CD4-positive, alpha-beta T cell treated with Interleukin-15 for 4 hours (primary cell): Measurements from ENCODE around the gene SLC6A16.
A peak's percentile ranks its signal among the peaks of the same experiment; 100 is the strongest.

Source experiments
- DNase-seq: peaks from one replicate; pipeline ENCODE4 v3.0.0-alpha.2; 2020; ENCODE audit warnings: low spot score

SLC6A16 gene

DNA sequence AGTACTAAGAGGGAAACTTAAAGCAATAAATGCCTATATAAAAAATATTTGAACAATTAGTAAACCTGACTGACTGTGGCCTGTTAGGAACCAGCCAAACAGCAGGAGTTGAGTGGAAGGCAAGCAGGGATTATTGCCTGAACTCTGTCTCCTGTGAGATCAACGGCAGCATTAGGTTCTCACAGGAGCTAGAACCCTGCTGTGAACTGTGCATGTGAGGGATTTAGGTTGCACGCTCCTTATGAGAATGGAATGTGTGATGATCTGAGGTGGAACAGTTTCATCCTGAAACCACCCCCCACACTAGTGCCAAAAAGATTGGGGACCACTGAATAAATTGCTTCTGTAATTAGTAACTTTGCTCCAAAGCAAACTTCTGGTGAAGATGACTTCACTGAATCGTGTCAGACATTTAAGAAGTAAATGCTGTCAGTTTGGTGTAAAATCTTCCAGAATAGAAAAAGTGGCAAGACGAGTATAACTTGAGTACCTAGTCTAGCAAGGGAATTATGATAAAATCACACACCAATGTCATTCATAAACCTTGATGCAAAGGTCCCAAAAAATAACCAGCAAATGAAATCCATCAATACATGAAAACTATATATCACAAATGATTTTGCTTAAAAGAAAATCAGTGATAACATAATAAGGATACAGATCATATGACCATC, 53.8 kb downstream of the SLC6A16 start:
- DNase-seq = no peak

DNA sequence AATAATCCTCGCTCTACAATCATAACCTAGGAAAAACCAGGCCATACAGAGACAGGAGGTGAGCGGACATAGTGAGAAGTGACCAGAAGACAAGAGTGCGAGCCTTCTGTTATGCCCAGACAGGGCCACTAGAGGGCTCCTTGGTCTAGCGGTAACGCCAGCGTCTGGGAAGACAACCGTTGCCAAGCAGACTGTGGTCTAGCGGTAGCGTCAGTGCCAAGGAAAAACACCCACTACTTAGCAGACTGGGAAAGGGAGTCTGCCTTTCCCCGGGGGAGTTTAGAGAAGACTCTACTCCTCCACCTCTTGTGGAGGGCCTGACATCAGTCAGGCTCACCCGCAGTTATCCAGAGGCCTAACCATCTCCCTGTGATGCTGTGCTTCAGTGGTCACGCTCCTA, 58.6 kb downstream of the SLC6A16 start:
- DNase-seq = peak; percentile 37

GRCh38 chr19:49264258-49264657, 60.7 kb downstream of the SLC6A16 start:
- no peak for DNase-seq

DNA sequence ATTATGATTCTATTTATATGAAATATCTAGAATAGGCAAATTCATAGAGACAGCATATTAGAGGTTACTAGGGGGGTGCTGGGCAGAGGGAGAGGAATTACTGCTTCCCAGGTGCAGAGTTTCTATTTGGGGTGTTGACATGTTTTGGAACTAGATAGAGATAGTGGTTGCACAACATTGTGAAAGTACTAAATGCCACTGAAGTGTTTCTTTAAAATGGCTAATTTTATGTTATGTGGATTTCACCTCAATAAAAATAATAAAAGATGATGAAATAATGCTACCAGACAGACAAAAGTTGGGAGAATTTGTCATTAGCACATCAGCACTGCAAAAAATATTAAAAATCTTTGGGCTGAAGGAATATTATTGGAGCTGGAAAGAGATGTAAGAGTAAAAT, 63.4 kb downstream of the SLC6A16 start:
- no peak for DNase-seq

GRCh38 chr19:49256691-49257090, 68.3 kb downstream of the SLC6A16 start:
- DNase-seq = no peak

DNA sequence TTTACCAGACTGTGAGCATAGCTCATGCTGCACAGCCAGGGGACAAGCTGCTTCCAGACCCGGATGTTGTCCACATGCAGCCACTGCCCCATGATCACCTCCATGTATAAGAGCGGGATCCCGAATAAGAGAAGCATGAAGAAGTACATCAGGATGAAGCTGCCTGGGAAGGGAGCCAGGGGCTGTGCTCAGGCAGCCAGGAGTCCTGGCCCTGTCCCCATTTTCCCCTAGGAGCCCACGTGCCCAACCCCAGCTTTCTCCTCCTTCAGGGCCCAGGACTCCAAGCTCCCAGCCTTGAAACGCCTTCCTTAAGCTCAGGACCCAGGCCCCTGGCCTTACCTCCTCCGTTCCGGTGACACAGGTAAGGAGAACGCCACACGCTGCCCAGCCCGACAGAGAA, 69.3 kb downstream of the SLC6A16 start:
- no peak for DNase-seq

- no peak for DNase-seq
Measured at GRCh38 chr19:49249933-49250332, 75.1 kb downstream of the SLC6A16 start.

- no peak for DNase-seq
Measured at GRCh38 chr19:49247676-49248075, 77.3 kb downstream of the SLC6A16 start.

GRCh38 chr19:49244256-49244655, 80.7 kb downstream of the SLC6A16 start:
- DNase-seq = no peak

- no peak for DNase-seq
Measured at GRCh38 chr19:49243726-49244125, 81.3 kb downstream of the SLC6A16 start.

DNA sequence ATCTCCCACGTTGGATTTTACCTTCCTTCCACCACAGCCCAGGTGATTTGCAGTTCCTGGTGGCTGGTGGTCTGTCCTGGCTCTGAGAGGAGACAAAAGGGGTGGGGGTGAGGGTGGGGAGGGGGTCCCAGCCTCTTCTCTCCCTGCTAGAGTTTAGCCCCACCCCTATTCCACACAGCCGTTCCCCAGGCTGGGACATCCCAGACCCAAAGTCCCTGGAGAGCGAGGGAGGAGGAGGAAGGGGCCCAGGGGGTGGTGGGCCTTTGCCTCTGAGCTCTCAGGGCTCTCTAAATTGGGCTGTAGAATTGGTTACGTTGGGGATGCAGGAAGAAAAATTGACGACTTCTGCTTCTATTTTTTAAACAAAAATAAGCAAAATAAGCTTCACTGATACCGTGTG, 81.9 kb downstream of the SLC6A16 start:
- no peak for DNase-seq

GRCh38 chr19:49241769-49242168, 83.2 kb downstream of the SLC6A16 start:
- DNase-seq = no peak
